ENCODE data around the gene RRP9.

Gene RRP9

DNA sequence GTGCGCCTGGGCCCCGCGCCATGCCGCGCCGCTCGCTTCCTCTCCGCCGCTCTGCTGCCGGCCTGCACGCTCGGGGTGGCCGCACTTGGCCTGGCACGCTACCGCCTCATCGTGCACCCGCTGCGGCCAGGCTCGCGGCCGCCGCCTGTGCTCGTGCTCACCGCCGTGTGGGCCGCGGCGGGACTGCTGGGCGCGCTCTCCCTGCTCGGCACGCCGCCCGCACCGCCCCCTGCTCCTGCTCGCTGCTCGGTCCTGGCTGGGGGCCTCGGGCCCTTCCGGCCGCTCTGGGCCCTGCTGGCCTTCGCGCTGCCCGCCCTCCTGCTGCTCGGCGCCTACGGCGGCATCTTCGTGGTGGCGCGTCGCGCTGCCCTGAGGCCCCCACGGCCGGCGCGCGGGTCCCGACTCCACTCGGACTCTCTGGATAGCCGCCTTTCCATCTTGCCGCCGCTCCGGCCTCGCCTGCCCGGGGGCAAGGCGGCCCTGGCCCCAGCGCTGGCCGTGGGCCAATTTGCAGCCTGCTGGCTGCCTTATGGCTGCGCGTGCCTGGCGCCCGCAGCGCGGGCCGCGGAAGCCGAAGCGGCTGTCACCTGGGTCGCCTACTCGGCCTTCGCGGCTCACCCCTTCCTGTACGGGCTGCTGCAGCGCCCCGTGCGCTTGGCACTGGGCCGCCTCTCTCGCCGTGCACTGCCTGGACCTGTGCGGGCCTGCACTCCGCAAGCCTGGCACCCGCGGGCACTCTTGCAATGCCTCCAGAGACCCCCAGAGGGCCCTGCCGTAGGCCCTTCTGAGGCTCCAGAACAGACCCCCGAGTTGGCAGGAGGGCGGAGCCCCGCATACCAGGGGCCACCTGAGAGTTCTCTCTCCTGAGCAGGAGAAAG lies 14.4 kb upstream of the RRP9 start:
- DNase-seq (ENCODE audit: low read depth), result no peak

DNA sequence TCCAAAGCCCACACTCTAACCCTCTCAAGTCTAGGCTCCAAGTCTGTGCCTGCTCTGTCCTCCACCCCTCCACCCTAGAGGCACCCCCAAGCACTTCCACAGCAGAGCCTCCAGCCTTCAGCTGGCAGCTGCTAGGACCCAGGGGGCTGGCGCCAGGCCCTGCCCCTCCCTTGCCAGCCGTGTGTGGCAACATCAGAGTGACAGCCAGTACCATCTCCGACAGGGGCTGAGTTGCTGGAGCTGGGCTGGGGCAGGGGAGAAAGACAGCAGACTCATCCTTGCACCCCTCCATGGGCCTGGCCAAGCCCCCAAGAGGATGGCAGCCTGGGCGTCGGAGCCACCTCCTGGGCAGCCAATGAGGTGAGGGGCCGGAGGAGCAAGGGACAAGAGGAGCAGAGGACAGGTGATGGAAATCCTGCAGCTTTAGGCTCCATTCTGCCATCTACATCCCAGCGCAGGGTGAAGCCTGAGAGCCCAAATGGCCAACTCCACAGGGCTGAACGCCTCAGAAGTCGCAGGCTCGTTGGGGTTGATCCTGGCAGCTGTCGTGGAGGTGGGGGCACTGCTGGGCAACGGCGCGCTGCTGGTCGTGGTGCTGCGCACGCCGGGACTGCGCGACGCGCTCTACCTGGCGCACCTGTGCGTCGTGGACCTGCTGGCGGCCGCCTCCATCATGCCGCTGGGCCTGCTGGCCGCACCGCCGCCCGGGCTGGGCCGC lies 13.6 kb upstream of the RRP9 start, which contains the start of gene GPR62:
TSS of gene GPR62 (plus strand) at position 207 of the 718 bp plus-strand sequence. CDS start at position 479, 272 bp downstream.
- no peak for DNase-seq (ENCODE audit: low read depth)

DNA sequence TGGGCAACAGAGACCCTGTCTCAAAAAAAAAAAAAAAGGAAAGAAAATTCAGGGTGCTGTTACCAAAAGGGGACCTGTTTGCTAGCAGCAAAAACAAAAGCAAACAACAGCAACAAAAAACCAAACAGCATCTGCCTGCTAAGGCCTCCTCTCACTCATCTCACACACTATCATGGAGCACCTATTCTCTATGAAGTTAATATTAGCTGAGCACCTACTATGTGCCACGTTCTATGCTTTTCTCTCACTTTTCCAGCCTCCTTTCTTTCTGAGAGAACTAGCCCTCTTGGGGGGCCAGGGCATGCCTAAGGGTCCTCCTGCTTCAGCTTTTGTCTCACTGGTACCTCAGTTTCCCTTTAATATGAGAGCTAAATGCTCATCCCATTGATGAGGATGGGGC lies 13.0 kb upstream of the RRP9 start:
- no peak for DNase-seq (ENCODE audit: low read depth)

DNA sequence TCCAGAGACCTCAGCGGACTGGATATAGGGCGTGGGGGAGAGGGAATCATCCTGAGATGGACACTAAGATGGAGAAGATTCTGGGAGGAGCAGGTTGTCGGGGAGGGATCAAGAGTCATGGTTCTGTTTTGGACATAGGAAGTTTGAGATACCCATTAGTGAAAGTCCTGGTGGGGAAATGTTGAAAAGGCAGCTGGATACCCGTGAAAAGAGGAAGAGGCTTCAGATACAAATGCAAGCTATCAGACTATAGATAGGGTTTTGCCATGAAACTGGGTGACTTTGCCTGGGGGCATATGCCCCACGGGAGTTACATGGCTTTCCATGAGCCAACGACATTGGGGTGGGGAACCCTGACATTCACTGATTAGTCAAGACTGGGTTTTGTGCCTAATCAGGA lies 12.4 kb upstream of the RRP9 start:
- no peak for DNase-seq (ENCODE audit: low read depth)

DNA sequence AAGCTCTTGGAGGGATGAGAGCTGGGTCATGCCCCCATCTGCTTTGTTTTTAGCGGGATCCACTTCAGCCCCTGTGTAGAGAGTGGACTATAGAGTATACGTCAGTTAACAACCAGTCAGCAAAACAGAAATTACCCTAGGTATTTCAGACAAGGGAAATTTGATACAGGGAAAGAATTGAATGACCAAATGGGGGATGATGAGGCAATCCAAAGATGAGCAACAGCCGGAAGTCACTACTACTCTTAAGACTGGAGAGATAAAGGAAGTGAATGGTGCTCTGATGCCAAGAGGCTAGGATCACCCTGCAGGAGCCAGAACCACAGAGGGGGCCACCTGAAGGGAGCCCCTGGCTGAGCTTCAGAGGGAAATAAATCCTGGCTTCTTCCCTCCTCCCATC lies 11.7 kb upstream of the RRP9 start:
- no peak for DNase-seq (ENCODE audit: low read depth)

DNA sequence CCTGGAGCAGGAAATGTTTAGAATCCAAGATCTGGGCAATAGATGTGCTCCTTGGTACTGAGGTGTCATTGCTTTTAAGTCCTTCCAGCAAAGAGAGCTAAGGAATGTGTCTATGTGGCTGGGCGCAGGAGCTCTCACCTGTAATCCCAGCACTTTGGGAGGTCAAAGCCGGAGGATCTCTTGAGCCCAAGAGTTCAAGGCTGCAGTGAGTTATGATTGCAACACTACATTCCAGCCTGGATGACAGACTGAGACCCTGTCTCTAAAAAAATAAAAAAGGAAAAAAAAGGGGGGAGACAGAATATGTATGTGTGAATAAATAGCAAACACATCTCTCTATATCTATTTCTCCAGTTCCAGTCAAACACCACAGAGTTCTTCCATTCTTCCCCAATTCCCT lies 9.2 kb upstream of the RRP9 start:
- no peak for DNase-seq (ENCODE audit: low read depth)

DNA sequence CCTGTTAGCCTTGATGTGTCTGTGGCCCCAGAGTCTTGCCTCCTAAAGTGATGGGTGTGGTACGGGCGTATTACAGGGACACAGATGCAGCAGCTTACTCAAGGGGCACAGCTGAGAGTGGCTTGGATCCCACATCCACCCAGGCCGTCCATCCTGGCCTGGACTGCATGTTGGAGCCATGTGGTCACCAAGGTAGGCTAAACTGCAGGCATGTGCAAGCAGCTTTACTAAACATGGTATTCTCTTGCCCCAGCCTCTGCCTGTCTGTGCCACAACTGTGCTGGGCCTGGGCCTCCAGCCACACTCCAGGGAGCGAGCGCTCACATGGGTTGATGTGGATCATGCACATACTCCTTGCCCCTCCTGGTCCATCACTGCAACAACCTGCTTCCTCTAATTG lies 7.4 kb upstream of the RRP9 start:
- DNase-seq (ENCODE audit: low read depth), result no peak

DNA sequence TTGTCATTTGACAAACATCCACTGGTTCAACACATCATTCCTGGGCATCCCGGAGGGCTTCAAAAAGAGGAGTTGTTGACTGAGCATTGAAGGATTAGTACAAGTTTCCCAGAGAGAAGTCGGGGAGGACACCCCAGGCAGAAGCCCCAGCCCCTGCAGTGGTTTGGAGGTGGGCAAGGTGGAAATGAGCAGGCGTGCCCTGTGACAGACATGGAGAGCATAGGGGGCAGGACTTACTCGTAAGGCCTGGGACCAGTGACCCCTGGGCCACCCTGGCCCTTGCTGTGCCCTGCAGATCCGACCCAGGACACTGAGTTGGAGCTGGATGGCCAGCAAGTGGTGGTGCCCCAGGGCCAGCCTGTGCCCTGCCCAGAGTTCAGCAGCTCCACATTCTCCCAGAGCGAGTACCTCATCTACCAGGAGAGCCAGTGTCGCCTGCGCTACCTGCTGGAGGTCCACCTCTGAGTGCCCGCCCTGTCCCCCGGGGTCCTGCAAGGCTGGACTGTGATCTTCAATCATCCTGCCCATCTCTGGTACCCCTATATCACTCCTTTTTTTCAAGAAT lies 6.4 kb upstream of the RRP9 start:
- DNase-seq (ENCODE audit: low read depth), result no peak

DNA sequence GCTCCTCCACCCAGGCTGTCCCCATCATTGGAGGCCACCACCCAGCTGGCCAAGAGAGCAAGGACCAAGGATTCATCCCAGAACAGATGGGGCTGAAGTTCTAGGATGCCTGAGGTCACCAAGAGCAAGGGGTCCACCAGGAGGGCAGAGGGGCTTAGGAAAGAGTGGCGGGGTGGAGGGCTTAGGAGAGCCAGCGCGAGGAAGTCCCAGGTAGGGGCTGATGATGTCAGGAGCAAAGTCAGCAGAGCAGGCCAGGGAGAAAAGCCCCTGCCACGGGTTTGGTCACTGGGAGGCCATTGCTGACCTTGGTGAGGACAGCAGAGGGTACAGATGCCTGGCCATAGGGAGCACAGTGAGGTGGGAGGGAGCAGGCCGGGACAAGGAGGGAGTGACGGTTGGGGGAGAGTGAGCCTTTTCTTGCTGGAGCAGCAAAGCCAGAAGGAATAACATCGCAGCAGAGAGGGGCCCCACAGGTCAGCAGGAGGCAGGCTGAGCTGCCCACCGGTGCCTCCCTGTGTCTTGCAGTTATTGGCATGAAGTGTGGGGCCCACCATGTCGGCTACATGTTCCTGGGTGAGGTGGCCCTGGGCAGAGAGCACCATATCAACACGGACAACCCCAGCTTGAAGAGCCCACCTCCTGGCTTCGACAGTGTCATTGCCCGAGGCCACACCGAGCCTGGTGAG lies 5.7 kb upstream of the RRP9 start:
- DNase-seq (ENCODE audit: low read depth), result no peak

DNA sequence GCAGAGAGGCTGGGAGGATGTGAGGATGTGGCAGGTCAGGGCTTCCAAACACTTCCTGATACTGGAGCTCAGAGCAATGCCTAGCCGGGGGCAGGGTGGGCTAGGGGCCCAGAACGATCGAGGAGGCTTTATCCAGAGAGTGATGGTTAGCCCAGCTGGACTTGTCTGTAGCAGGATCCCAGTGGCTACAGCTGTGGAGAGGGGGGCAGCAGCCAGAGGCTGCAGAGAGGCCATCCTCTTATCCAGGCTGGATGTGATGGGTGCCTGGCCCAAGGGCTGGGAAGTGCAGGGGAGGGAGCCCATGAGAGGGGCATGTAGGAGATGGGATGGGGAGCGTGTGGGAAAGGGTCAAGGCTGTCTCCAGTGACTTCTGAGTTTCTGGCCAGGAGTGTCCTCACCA lies 5.1 kb upstream of the RRP9 start:
- DNase-seq (ENCODE audit: low read depth), result no peak

DNA sequence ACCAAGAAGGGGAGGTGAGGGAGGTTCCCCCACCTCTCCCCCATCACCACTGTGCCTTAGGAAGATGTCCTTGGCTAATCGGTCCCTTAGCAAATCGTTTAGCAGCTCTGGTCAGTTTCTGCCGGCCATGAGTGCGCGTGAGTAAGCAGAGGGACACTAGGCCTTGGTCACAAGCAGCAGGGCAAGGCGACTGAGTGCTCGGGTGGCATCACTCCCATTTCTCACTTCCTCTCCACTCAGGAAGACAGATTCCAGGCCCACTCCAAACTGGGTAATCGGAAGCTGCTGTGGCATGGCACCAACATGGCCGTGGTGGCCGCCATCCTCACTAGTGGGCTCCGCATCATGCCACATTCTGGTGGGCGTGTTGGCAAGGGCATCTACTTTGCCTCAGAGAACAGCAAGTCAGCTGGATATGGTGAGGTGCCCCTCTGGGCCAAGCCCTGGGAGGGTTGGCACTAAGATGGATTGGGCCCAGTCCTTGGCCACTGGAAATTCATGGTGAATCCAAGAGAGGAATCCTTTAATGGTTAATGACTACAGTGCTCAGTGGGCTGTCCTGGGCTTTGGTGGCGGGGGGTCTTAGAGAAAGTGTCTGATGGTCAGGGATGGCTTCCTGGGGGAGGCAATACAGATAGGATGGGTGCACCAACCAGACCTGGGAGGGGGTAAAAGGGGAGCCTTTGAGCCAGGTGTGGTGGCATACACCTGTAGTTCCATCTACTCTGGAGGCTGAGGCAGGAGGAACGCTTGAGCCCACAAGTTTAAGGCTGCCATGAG lies 4.4 kb upstream of the RRP9 start:
- DNase-seq (ENCODE audit: low read depth), result no peak

DNA sequence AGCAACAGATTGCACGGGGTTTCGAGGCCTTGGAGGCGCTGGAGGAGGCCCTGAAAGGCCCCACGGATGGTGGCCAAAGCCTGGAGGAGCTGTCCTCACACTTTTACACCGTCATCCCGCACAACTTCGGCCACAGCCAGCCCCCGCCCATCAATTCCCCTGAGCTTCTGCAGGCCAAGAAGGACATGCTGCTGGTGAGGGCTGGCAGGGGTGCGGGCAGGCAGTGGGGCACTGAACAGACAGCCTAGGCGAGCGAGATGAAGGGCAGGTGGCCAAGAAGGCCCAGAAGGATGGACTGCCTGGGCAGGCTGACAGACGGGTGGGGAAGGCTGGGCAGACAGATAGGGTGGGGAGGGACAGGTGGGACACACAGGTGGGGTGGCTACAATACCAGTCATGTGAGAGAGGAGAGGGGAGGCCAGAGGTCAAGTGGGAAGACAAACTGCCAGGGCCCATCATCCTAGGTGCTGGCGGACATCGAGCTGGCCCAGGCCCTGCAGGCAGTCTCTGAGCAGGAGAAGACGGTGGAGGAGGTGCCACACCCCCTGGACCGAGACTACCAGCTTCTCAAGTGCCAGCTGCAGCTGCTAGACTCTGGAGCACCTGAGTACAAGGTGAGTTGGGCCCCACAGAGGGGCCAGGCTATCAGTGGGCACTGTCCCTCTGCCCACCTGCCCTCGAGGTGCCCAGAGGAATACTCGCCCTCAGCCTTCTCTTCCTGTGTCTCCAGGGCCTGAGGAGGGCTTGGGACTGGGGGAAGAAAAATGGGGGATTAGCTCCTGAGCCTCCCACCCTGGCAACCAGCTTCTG lies 3.5 kb upstream of the RRP9 start:
- no peak for DNase-seq (ENCODE audit: low read depth)

DNA sequence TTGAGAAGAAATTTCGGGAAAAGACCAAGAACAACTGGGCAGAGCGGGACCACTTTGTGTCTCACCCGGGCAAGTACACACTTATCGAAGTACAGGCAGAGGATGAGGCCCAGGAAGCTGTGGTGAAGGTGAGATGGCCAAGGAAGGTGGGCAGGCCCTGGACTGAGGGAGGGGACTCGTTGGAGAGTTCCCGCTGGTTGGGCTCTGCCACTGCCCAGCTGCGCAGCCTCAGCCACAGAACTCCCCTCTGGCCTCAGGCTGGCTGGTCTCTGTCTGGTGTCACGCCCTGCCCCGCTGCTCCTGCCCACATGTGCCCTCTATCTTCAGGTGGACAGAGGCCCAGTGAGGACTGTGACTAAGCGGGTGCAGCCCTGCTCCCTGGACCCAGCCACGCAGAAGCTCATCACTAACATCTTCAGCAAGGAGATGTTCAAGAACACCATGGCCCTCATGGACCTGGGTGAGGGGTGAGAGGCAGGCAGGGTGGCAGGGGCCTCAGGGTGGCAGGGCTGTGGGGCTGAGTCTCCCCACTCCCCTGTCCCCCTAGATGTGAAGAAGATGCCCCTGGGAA lies 2.8 kb upstream of the RRP9 start:
- no peak for DNase-seq (ENCODE audit: low read depth)

DNA sequence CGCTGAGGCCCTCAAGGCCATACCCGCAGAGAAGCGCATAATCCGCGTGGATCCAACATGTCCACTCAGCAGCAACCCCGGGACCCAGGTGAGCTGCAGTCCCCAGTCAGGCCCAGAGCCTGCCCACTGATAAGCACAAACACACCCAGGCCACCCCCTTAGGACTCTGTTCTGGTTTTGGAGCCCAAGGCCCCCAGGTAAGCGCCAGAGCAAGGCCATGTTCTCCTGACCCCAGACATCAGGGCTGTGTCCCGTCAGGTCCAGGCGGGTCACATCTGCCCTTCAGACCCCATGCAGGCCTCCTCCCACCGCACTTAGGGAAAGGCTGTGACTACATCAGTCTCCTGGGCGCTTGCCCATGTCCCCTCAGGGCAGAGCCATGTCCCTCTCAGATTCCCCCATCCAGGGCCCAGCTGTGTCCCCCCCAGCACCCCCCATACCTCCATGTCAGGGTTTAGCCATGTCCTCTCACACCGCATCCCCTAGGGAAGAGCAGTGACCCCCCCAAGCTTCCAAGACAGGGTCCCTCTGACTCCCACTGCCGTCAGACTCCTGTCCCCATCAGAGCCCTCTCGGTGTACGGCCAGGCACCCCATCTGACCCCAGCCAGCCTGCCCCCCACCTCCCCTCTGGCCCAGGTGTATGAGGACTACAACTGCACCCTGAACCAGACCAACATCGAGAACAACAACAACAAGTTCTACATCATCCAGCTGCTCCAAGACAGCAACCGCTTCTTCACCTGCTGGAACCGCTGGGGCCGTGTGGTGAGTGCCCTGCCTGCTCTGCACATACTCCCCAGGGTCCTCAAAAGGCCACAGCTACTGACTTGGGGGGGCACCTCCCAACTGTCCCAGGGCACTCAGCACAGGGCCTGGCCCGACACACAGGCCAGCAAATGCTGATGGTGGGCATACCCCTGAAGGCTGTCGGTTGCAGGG lies 2.0 kb upstream of the RRP9 start:
- no peak for DNase-seq (ENCODE audit: low read depth)

DNA sequence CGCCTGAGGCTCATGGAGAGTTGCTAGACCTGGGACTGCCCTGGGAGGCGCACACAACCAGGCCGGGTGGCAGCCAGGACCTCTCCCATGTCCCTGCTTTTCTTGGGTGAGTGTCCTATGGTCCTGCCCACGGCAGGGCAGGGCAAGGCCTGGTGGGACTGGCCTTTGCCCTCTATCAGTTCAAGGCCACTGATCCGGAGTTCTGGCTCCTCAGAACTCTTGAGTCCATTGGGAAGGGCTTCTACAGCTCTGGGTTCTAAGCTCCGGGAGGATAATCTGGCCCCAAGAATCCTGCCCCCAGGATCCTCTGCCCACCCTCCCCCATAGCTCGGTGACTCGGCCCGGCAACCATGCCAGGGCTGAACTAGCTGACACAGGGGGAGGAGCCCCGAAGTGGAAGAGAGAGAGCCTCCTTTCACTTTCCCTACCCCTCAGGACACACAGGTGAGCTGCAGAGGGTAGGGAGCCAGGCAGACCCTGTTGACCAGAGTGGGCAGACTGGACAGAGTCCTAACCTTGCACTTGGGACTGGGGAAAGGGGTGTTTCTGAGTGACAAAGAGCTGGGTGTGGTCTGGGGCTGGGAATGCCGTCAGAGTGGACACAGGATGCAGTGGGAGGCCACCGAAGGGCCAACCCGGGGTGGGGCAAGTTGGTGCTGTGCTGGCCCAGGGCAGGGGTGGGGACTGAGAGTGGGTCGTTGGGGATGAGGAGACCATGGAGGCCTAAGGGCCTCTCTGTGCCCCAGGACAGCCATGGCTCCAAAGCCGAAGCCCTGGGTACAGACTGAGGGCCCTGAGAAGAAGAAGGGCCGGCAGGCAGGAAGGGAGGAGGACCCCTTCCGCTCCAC lies 1.1 kb upstream of the RRP9 start:
- DNase-seq (ENCODE audit: low read depth), result no peak

DNA sequence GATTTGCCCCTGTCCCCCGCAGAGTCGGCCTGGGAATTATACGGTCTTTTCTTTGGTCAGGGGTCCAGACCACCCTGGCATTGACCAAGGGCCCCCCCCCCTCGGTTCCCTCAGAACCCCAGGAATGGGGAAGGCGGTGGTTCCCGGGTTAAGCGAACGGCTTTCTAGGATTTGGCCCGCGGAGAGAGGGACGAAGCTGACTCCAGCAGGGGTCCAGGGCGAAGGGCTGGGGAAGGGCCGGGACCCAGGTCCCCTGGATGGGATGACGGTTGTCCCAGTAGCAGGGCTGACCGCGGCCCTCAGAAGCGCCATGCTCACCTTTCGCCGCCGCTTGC lies 274 bp downstream of the RRP9 start:
- no peak for DNase-seq (ENCODE audit: low read depth)

DNA sequence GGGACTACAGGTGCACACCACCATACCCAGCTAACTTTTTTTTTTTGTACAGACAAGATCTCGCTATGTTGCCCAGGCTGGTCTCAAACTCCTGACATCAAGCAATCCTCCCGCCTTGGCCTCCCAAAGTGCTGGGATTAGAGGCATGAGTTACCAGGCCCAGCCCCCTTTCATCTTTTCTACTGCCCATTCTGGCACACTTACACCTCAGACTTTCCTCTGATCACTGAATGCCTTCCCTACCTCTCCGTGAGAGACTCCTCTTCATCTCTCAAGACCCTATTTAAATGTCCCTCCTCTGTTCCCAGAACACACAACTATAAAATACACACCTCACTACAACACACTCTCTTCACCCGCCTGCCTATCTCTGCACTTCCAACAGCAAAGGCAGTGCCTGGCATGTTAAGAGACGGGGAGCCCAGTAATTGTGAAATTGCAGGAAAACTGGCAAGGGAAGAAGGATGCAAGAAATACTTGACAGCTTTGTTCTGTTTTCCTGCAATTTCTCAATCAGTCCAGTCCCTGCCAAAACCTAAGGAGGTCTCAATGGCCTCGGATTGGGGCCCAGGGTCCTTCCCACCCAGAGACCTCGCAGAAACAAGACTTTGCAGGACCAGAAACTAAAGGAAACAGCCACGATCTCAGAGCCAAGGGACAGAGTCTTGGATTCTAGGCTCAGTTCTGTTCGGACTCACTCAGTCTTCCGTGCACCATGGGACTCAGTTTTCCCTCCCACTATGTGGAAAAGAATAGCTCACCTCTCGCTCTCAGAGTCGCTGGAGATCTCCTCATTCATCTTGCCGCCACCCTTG lies 849 bp downstream of the RRP9 start:
- no peak for DNase-seq (ENCODE audit: low read depth)

Measured in stimulated activated CD8-positive, alpha-beta memory T cell treated with anti-CD3 and anti-CD28 coated beads, Interleukin-15, amount 100 ng/mL, for 1 hour (primary cell).